G401 (cell line): ENCODE results near the gene QRFP. TPM values are rescaled to one million over a fixed set of nuclear protein-coding genes. Genes with fewer than 3 reads are reported as not detected.
"Not testable (repeated sequence)": the region's sequence is repeated elsewhere in the genome, so short reads cannot be mapped to it uniquely, and the experiment has no call there.

Experiments
- DNase-seq: peaks from one replicate; pipeline ENCODE4 v3.0.0-alpha.2; 2015; ENCODE audit warnings: low spot score
- in situ Hi-C: cut with HindIII; loops from 2 replicates; pipeline ENCODE4 v1.10.0; 2016; ENCODE audit warnings: low sequenced_read_pairs, mixed read lengths
- total RNA-seq: library from RNA; depleted of rRNA; stranded (reverse); fragments of >200 nt; shearing (Covaris generic); gene quantifications from 2 replicates; pipeline ENCODE4 v1.2.3, GENCODE V29; 2014

Gene QRFP
- total RNA-seq, 1 experiment from 2014 or later: not detected

- in situ Hi-C loops: no loop called here
- DNase-seq: no peak
Measured at GRCh38 chr9:130921989-130922892, 25.6 kb upstream of the QRFP start.

- in situ Hi-C loops: no loop called here
- DNase-seq: no peak
Measured at GRCh38 chr9:130921300-130921988, 24.8 kb upstream of the QRFP start.

- DNase-seq: no peak
- in situ Hi-C loops: no loop called here
Measured at GRCh38 chr9:130920762-130921299, 24.2 kb upstream of the QRFP start.

DNA sequence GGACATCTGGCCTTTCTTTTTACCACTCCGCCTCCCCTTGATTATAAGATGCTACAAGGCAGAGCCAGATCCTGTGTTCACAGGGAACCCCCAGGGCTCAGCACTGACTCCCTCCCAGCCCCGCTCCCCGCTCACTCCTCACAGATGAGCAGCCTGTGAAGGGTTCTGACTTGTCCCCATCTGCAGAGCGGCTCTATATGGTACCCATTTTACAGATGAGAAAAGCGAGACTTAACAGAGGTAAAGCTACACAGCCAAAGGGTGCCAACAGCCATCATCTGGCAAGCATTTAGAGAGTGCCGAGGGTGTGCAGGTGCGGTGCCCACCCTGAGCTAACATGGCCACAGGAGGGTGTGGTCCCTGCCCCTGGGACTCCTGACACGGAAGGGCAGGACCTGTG is 23.6 kb upstream of the QRFP start:
- no peak for DNase-seq
- in situ Hi-C loops: no loop called here

GRCh38 chr9:130919559-130920145 is 23.0 kb upstream of the QRFP start:
- no peak for DNase-seq
- in situ Hi-C loops: no loop called here

DNA sequence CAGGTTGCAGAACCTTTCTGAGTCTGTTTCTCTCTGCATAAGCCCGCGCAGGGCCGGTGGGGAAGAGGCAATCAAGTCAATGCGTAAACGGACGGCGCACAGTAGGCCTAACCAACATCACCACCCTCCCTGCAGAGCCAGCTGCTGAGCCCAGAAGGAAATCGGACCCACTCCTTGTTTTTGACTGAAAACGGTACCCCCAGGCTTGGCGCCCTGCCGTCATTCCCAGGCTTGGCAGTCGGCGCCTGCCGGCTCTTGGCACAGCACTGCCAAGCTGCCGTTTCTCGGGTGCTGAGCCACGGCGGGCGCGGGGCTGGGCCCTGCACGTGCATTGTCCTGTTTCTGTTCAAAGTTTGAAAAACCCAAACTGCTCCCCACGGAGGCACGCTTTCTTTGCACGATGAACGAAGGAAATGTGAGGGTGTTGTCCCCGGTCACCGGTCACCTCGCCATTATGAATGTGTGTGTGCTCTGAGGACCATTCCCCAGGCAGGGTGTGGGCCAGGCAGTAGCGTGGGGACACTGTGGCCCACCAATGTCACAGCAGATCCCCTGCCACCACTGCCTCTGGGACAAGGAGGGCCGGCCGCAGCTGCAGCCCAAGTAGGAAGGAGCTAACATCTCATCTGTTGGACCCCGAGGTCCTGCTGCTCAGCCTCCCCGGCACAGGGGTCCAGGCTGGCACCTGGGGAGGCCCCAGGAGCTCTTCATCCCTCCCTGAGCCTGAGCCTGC is 22.4 kb upstream of the QRFP start:
- DNase-seq: no peak
- in situ Hi-C loops: no loop called here

DNA sequence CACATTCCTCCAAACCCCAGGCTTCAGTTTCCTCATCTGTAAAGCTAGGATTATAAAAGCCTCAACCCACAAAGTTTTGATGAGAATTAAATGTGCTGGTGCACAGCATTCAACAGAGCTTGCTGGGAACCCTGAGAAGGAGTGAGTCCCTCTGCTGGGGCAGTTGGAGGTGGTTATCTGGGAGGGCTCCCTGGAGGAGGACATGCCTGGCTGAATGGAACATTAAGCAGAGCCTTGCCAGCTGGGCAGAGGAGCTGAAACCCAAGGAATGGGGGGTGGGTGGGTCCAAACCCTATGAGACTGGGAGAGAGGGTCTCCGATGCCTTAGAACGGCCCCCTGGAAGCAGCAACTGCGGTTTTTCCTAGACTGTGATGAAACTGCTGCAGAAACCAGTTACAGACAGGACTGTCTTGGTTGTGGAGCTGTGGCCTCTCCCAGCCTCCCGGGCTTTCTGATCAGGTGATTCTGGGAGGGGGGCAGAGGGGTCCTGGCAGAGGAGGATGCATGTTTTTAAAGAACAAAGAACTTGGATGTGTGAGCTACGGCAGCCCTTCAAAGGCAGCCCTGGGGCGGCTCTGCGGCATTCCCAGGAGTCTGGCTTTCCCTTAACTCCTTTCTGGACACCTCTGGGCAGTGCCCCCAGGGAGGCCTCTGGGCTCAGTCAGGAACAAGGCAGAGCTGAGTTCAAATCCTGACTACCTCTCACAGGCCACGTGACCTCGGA is 21.7 kb upstream of the QRFP start:
- in situ Hi-C loops: no loop called here
- DNase-seq: no peak

GRCh38 chr9:130917168-130917960 is 20.8 kb upstream of the QRFP start:
- DNase-seq: peak; percentile 20
- in situ Hi-C loops: no loop called here

- in situ Hi-C loops: no loop called here
- no peak for DNase-seq
Measured at GRCh38 chr9:130915096-130915447, 18.5 kb upstream of the QRFP start.

DNA sequence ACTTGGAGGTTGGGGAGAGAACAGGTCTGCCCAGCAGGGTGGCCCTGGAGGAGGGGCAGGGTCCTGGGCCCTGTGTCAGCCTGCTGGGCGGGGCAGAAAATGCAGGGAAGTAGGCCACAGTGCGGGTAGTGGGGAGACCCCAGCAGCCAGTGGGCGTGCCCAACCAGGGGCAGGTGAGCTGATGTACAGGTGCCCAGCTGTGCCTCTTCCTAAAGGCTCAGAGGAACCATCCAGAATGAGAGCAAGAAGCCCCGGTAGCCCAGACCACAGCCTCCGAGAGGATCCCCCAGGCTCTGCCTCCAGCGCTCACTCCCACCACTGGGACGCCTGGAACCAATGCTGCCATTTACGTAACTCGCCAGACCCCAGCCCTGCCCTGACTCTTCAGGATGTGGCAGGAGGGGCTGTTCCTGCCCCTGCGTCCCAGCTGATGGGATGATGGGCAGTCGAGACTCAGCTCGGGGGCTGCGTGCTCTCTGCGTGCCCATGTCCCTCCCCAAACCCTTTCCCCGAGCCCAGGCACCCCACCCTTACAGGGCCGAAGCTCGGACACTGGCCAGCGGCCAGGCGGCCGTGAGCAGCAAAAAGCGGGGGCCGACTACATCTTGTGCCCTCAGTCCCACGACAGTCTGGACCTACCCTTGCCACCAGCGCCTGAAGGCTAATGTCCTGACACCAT is 17.9 kb upstream of the QRFP start:
- in situ Hi-C loops: no loop called here
- no peak for DNase-seq

DNA sequence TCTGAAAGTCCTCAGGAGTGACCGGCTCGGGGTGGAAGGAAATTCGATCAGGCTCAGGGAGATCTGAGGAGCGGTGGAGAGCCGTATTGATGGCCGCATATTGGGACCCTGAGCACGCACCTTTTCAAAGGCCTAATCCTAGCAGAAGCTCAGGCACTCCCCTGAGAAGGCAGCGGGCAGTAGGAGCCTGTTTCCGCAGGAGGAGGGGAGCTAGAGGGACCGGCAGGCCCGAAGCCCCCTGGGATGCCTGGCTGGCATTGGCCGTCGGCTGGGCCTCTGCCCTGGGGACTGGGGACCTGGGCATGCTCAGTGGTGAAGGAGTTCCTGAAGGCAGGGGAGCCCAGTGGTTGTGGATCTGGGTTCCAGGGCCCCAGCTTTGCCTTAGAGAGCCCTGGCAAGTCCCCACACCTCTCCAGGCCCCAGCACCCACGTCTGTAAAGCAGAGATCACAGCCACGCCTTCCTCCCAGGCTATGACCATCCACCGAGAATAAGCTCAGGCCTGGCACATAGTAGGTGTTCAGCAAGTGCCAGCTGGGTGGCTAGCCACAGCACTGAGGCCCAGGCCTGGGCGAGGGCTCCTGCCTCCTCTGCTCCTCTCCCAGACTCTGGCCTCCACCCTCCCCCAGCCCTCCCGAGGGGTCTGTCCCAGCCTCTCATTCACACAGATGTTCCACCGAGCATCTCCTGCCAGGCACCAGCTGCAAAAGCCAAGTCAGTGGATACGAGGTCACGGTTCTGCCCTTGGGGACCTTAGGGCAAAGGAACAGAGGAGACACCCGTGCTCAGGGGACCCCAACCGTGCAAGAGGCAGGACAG is 17.2 kb upstream of the QRFP start:
- no peak for DNase-seq
- in situ Hi-C loops: no loop called here

DNA sequence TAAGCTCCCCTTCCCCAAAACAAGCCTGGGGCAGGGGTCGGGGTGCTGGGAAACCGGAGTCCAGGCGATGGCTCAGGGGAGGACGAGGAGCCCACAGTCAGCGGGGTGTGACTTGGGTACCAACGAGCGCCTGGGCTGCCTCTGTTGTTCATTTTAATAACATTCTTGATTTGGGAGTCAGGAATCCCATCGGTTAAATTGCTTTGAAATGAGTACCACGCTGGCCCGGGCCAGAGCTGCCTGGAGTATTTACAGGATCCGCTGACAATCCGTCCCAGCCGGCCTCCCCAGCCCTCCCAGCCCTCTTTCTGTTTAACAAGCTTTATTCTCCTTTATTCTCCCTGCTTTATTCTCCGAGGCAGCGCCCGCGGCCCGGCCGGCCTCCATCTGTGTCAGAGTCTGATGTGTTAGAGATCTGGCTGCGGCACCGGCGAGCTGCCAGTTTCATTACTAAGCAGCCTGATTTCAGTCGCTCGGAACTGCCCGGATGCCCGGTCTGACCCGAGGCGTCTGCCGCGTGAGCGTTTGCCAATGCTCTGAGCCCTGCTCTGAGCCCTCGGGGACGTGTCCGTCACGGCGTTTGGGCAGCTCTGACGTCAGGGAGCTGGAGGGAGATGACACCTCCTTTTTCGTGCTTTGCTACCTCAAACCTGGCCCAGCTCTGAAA is 16.5 kb upstream of the QRFP start:
- peak; percentile 71 for DNase-seq
- in situ Hi-C loops: no loop called here

GRCh38 chr9:130911254-130912049 is 14.8 kb upstream of the QRFP start:
- in situ Hi-C loops: no loop called here
- DNase-seq: no peak

- in situ Hi-C loops, DNase-seq: not testable (repeated sequence)
Measured at GRCh38 chr9:130910670-130911069, 14.1 kb upstream of the QRFP start.

DNA sequence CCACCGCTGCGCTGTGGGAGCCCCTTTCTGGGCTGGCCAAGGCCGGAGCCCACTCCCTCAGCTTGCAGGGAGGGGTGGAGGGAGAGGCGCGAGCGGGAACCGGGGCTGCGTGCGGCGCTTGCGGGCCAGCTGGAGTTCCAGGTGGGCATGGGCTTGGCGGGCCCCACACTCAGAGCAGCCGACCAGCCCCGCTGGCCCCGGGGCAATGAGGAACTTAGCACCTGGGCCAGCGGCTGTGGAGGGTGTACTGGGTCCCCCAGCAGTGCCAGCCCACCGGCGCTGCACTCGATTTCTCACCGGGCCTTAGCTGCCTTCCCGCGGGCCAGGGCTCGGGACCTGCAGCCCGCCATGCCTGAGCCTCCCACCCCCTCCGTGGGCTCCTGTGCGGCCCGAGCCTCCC is 13.4 kb upstream of the QRFP start:
- in situ Hi-C loops, DNase-seq: not testable (repeated sequence)
